ENCODE results near the gene ACTA2.

Gene ACTA2

DNA sequence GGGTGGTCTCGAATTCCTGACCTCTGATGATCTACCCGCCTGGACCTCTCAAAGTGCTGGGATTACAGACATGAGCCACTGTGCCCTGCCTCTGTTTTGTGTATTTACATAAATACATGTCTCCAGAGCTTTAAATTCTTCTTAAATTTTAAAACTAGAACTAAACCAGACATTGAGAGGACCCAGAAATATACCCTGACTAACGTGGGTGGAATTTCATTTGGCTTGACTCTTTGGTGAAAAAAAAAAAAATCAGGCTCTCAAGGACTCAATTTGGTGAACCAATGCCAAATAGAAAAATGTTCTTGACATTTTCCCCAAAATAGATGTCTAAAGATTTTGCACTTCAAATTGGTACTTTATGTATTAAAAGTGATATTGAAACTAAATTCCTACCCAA is 21.4 kb upstream of the ACTA2 start:
- Histone ChIP-seq H3K4me1 (peaks cover 17% of the 10 kb centered on the region), H3K27ac (no peak overlapping the region), H3K4me3 (no peak overlapping the region), H3K9me3 (no peaks in the 10 kb centered on the region), H3K9ac (no peak overlapping the region), H4K20me1 (no peaks in the 10 kb centered on the region), H3K36me3 (no peaks in the 10 kb centered on the region), H3K4me2 (no peak overlapping the region), H3K27me3 (no peaks in the 10 kb centered on the region)
- no peak for TF ChIP-seq Cebpa-rat (IDR thresholded peaks at IDR 0.05)

DNA sequence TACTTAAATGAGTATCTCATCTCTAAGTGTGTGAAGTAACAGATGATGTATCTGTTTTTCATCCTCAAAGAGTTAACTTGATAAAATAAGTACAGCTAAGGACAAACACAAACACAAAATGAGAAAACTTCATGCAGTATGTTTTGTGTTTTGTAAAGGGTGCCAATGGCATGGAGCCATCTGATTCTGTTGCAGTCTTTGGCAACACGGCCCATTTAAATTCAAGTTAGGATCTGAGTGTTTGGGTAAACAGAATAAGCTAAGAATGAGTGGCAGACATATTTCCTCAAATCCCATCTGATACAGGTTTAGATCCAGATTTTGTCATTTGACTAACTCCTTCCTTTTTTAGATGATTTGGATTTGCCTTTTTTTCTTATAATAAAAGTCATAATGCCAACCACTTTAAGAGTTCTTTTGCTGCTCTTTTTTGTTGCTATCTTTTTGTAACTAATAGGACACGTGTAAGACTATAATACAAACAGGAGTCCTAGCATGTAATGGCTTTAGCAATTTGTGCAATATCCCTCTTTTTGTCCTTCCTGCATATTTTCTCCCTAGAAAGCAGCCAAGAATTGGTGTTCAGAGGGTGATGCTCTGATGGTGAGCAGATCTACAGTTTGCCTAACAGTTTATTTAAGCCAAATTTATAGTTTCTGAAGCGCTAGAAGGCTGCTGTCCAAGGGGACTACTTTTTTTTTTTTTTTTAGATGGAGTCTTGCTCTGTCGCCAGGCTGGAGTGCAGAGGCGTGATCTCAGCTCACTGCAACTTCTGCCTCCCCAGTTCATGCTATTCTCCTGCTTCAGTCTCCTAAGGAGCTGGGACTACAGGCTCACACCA is 18.9 kb upstream of the ACTA2 start:
- Histone ChIP-seq H3K4me3 (no peak overlapping the region), H3K4me1 (peaks cover 13% of the 10 kb centered on the region; the same call in 1 of the 2 replicates), H3K4me2 (no peak overlapping the region), H3K9ac (no peak overlapping the region), H3K27ac (no peak overlapping the region), H3K27me3 (no peaks in the 10 kb centered on the region), H3K9me3 (no peaks in the 10 kb centered on the region), H3K36me3 (no peaks in the 10 kb centered on the region), H4K20me1 (no peaks in the 10 kb centered on the region)
- no peak for TF ChIP-seq Cebpa-rat (IDR thresholded peaks at IDR 0.05)

DNA sequence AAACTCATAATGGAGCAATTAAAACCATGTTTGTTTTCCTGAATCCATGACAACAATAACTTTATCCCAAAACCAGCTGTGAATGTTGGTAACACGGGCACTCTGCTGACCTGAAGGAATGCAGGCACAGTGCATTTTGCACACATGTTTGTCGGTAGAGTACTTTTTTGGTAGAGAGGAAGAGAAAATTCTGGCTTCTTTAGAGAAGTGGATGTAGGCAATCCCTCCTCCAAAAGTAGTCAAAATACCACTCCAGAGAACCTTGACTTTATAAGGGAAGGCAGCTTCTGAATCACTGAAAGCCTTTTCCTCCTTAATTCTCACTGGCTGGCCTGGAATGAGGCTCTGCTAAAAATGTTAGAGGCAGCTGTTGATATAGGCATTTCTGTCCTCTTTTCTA is 15.8 kb upstream of the ACTA2 start:
- no peak for TF ChIP-seq Cebpa-rat (IDR thresholded peaks at IDR 0.05)
- Histone ChIP-seq H3K9me3 (no peaks in the 10 kb centered on the region), H4K20me1 (no peaks in the 10 kb centered on the region)

DNA sequence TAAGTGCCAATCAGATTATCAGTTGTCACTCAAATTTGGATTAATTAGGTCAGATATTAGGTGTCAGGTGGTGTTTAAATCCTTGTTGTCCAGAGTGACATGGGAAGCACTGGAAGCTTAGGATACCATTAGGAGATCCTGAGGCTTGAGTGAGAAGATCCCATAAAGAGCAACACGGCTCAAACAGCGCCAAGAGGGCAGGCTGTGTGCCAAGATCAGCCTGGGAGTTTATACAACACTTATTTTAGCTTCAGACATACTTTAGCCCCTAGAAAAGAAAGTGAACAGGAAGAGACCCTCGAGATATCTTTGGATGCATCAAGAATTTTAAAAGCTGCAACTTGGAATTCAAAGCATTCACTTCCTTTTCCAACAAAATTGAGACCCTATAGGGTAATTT is 14.2 kb upstream of the ACTA2 start:
- no peak overlapping the region for H3K4me2 ChIP-seq
- H3K4me1 ChIP-seq = peaks cover 15% of the 10 kb centered on the region
- no peak for TF ChIP-seq Cebpa-rat (IDR thresholded peaks at IDR 0.05)
- no peak overlapping the region for H3K27ac ChIP-seq
- no peak overlapping the region for H3K4me3 ChIP-seq
- H3K9ac ChIP-seq = no peak overlapping the region
- H3K36me3 ChIP-seq = no peaks in the 10 kb centered on the region
- H4K20me1 ChIP-seq = no peaks in the 10 kb centered on the region
- H3K9me3 ChIP-seq = no peaks in the 10 kb centered on the region
- no peaks in the 10 kb centered on the region for H3K27me3 ChIP-seq

More for the DNA sequence above, 15.8 kb upstream of the ACTA2 start:
- Histone ChIP-seq H3K27me3 (no peaks in the 10 kb centered on the region), H3K4me3 (no peak overlapping the region), H3K9ac (no peak overlapping the region), H3K36me3 (no peaks in the 10 kb centered on the region), H3K4me1 (no peaks in the 10 kb centered on the region), H3K4me2 (no peak overlapping the region), H3K27ac (no peak overlapping the region)

DNA sequence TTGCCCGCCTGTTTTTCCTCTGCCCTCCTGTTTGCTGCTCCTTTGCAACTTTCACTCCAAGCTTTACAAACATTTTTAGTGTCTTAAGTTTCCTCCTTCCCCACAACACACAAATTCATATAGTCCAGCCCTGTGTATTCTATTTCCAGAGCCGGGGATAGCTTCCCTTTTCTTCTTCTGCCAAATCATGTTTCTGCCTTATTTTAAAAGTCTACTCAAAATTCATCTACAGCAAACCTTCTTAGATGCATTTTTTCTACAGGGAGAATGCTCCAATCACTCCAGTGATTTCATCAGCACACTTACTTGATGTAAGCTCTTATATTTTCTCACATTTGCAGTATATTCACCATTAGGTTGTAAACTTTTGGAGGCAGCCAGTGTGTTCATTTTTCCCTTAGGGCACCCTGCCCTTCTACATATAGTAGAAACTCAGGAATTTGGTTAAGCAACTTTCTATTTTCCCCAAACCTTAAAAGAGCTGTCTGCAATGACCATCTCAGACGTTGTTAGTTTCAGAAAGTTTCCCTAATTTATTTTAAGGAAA is 12.4 kb upstream of the ACTA2 start:
- Histone ChIP-seq H3K4me3 (no peak overlapping the region), H3K36me3 (no peaks in the 10 kb centered on the region), H3K9me3 (no peaks in the 10 kb centered on the region), H3K27me3 (no peaks in the 10 kb centered on the region), H3K9ac (no peak overlapping the region), H3K4me1 (peaks cover 21% of the 10 kb centered on the region), H4K20me1 (no peaks in the 10 kb centered on the region), H3K4me2 (no peak overlapping the region), H3K27ac (no peak overlapping the region)
- no peak for TF ChIP-seq Cebpa-rat (IDR thresholded peaks at IDR 0.05)

- H3K36me3 ChIP-seq = no peaks in the 10 kb centered on the region
Observed at GRCh38 chr10:88964360-88964759, 11.8 kb upstream of the ACTA2 start.

GRCh38 chr10:88963318-88963717 is 10.7 kb upstream of the ACTA2 start:
- no peaks in the 10 kb centered on the region for H4K20me1 ChIP-seq
- no peaks in the 10 kb centered on the region for H3K9me3 ChIP-seq
- no peak overlapping the region for H3K4me3 ChIP-seq
- no peaks in the 10 kb centered on the region for H3K27me3 ChIP-seq
- peaks cover 21% of the 10 kb centered on the region for H3K4me1 ChIP-seq
- no peak for TF ChIP-seq Cebpa-rat (IDR thresholded peaks at IDR 0.05)
- H3K27ac ChIP-seq = no peak overlapping the region
- no peak overlapping the region for H3K9ac ChIP-seq
- no peak overlapping the region for H3K4me2 ChIP-seq
- no peaks in the 10 kb centered on the region for H3K36me3 ChIP-seq

More at GRCh38 chr10:88964360-88964759, 11.8 kb upstream of the ACTA2 start:
- Histone ChIP-seq H3K4me3 (no peak overlapping the region), H3K4me1 (peaks cover 21% of the 10 kb centered on the region), H3K4me2 (no peak overlapping the region), H3K27ac (no peak overlapping the region), H4K20me1 (no peaks in the 10 kb centered on the region), H3K9me3 (no peaks in the 10 kb centered on the region), H3K27me3 (no peaks in the 10 kb centered on the region), H3K9ac (no peak overlapping the region)
- no peak for TF ChIP-seq Cebpa-rat (IDR thresholded peaks at IDR 0.05)

DNA sequence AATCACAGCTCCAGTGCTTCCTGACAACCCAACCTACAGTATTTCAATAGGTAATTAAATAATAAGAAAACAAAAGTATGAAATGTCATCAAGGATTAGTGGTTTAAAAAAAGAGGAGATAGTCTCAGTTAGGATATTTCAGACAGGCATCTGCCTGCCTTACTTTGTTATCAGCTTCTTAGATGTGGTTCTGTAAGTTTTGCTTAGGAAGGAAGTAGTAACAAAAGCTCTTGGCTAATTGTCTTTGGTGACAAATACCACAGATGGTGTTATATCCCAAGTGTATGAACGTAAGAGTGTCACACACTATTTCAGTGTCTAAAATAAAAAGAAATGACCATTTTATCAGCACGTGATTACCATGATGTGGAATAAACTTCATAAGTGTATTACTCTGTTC is 9.8 kb upstream of the ACTA2 start:
- Histone ChIP-seq H3K4me2 (peak overlapping the region; percentile 49), H3K9me3 (no peaks in the 10 kb centered on the region), H4K20me1 (no peaks in the 10 kb centered on the region), H3K9ac (no peak overlapping the region), H3K36me3 (no peaks in the 10 kb centered on the region), H3K4me3 (no peak overlapping the region), H3K27me3 (no peaks in the 10 kb centered on the region), H3K27ac (no peak overlapping the region), H3K4me1 (peaks cover 21% of the 10 kb centered on the region)
- TF ChIP-seq Cebpa-rat (IDR thresholded peaks at IDR 0.05) = no peak

GRCh38 chr10:88961266-88961665 is 8.7 kb upstream of the ACTA2 start:
- no peak overlapping the region for H3K4me3 ChIP-seq
- no peaks in the 10 kb centered on the region for H4K20me1 ChIP-seq
- peak overlapping the region; percentile 49; the same call in 1 of the 2 replicates for H3K4me2 ChIP-seq
- no peak overlapping the region for H3K27ac ChIP-seq
- H3K36me3 ChIP-seq = no peaks in the 10 kb centered on the region
- no peaks in the 10 kb centered on the region for H3K9me3 ChIP-seq
- H3K9ac ChIP-seq = no peak overlapping the region
- no peaks in the 10 kb centered on the region for H3K27me3 ChIP-seq
- TF ChIP-seq Cebpa-rat (IDR thresholded peaks at IDR 0.05) = no peak
- H3K4me1 ChIP-seq = peaks cover 21% of the 10 kb centered on the region

DNA sequence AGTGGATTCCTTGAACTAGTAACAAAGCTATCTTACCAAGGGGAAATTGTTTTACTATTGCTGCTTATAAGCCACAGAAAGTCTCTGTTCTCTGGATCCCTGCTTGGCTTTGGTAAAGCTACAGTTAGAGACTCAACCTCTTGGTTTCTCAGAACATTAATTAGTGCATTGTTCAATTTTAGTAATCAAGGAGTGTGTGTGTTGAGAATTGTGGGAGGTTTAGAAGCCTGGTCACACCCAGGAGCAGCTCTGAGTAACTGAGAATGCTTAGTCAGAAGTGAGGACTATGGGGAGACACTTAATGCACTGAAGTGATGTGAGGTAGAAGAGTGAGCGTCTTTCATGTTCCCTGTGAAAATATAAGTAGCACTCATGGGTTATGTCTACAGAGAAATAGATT is 8.2 kb upstream of the ACTA2 start:
- H3K36me3 ChIP-seq = no peaks in the 10 kb centered on the region
- no peaks in the 10 kb centered on the region for H4K20me1 ChIP-seq
- H3K27ac ChIP-seq = no peak overlapping the region
- H3K4me1 ChIP-seq = peaks cover 21% of the 10 kb centered on the region
- no peak overlapping the region for H3K4me2 ChIP-seq
- H3K4me3 ChIP-seq = no peak overlapping the region
- no peaks in the 10 kb centered on the region for H3K27me3 ChIP-seq
- no peak overlapping the region for H3K9ac ChIP-seq
- no peak for TF ChIP-seq Cebpa-rat (IDR thresholded peaks at IDR 0.05)
- H3K9me3 ChIP-seq = no peaks in the 10 kb centered on the region
